Upper lobe of left lung (tissue), 4 donors: ENCODE data around the gene MIS18A.

Experiments used
- CTCF ChIP-seq, 6 experiments: fragments of 450-650 bp in 4 of 6; fragments of 200-600 bp in 2 of 6; sonication (generic) in 2 of 6; IDR thresholded peaks; one replicate each; pipeline ENCODE4 v1.5.1; 2016 to 2019; ENCODE audit warnings: antibody characterized with exemption in 6 of 6
- EP300 ChIP-seq, 4 donors: sonication (generic); formaldehyde crosslinking; IDR thresholded peaks; one replicate each; pipeline ENCODE4 v1.5.1; 2017; ENCODE audit warnings: antibody characterized with exemption in 4 of 4, control low read depth in 2 of 4
- POLR2A ChIP-seq, 4 donors: fragments of 450-650 bp; IDR thresholded peaks; one replicate each; pipeline ENCODE4 v1.5.1; 2016 to 2017; ENCODE audit warnings: antibody characterized with exemption in 4 of 4, mild to moderate bottlenecking in 2 of 4

GRCh38 chr21:32321480-32321879 lies 42.6 kb upstream of the MIS18A start:
- TF ChIP-seq CTCF (IDR thresholded peaks at IDR 0.05) (no peak), POLR2A (IDR thresholded peaks at IDR 0.05) (no peak), EP300 (IDR thresholded peaks at IDR 0.05) (no peak)
